GM18868 (cell line): ENCODE data around the gene UNC5B.

ENCODE experiments used
- ATAC-seq: cut with Tn5 transposase; IDR thresholded peaks from one replicate; pipeline ENCODE4 v1.9.1; 2021; ENCODE audit warnings: mild to moderate bottlenecking, moderate library complexity; ENCODE audit not compliant: unreplicated experiment

Gene UNC5B

GRCh38 chr10:71212318-71213126 lies at the start of gene UNC5B:
Gene UNC5B (plus strand): TSS chr10:71212570. CDS start chr10:71212986, 416 bp downstream.
- no peak for ATAC-seq

GRCh38 chr10:71173466-71173865 lies 38.9 kb upstream of the UNC5B start:
- no peak for ATAC-seq

- no peak for ATAC-seq
Measured at GRCh38 chr10:71176661-71177060, 35.7 kb upstream of the UNC5B start.

GRCh38 chr10:71177651-71178199 lies 34.6 kb upstream of the UNC5B start:
- ATAC-seq = no peak

- ATAC-seq = no peak
Measured at GRCh38 chr10:71178880-71179279, 33.5 kb upstream of the UNC5B start.

GRCh38 chr10:71179382-71179781 lies 33.0 kb upstream of the UNC5B start:
- no peak for ATAC-seq

- no peak for ATAC-seq
Measured at GRCh38 chr10:71184421-71184820, 27.9 kb upstream of the UNC5B start.

- ATAC-seq = no peak
Measured at GRCh38 chr10:71185209-71185608, 27.2 kb upstream of the UNC5B start.

GRCh38 chr10:71187197-71187596 lies 25.2 kb upstream of the UNC5B start:
- no peak for ATAC-seq

- no peak for ATAC-seq
Measured at GRCh38 chr10:71187600-71187999, 24.8 kb upstream of the UNC5B start.

- ATAC-seq = no peak
Measured at GRCh38 chr10:71188201-71188600, 24.2 kb upstream of the UNC5B start.

GRCh38 chr10:71191019-71191418 lies 21.4 kb upstream of the UNC5B start:
- no peak for ATAC-seq

- no peak for ATAC-seq
Measured at GRCh38 chr10:71191551-71192076, 20.8 kb upstream of the UNC5B start.

- no peak for ATAC-seq
Measured at GRCh38 chr10:71193516-71193915, 18.9 kb upstream of the UNC5B start.

GRCh38 chr10:71197955-71198354 lies 14.4 kb upstream of the UNC5B start:
- ATAC-seq = no peak

- no peak for ATAC-seq
Measured at GRCh38 chr10:71201849-71202248, 10.5 kb upstream of the UNC5B start.

GRCh38 chr10:71202314-71202713 lies 10.1 kb upstream of the UNC5B start:
- ATAC-seq = no peak

- no peak for ATAC-seq
Measured at GRCh38 chr10:71203124-71203523, 9.2 kb upstream of the UNC5B start.

- no peak for ATAC-seq
Measured at GRCh38 chr10:71203716-71204115, 8.7 kb upstream of the UNC5B start.

- no peak for ATAC-seq
Measured at GRCh38 chr10:71204746-71205145, 7.6 kb upstream of the UNC5B start.

- no peak for ATAC-seq
Measured at GRCh38 chr10:71205468-71205867, 6.9 kb upstream of the UNC5B start.

- ATAC-seq = no peak
Measured at GRCh38 chr10:71206911-71207310, 5.5 kb upstream of the UNC5B start.
